ENCODE results near the gene CNOT3. TPM values are rescaled to one million over a fixed set of nuclear protein-coding genes. Genes with fewer than 3 reads are reported as not detected.

Gene CNOT3
- total and polyA plus RNA-seq, 9 of the 15 experiments (the other 6 are each of a cell fraction or from before 2014, with no cell fraction given): 0.27 to 60.4 (median 9.9) TPM

- peak; percentile 77 for TF ChIP-seq JUND (IDR thresholded peaks at IDR 0.05; ENCODE audit: borderline replicate concordance, low read depth, low read length)
- peak; percentile 26; the same call in 2 of the 3 replicates for TF ChIP-seq JUND (tag; IDR thresholded peaks at IDR 0.05; ENCODE audit: borderline replicate concordance, low read depth, low read length)
- TF ChIP-seq SRSF1 (IDR thresholded peaks at IDR 0.05; ENCODE audit: low read depth, low read length): no peak
- TF ChIP-seq, protein P1, sequence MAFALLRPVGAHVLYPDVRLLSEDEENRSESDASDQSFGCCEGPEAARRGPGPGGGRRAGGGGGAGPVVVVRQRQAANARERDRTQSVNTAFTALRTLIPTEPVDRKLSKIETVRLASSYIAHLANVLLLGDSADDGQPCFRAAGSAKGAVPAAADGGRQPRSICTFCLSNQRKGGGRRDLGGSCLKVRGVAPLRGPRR (CRISPR knock-in tag; IDR thresholded peaks at IDR 0.05): no peak
- no peak for TF ChIP-seq CCAR2 (IDR thresholded peaks at IDR 0.05; ENCODE audit: low read depth, low read length)
- TF ChIP-seq, protein P2, sequence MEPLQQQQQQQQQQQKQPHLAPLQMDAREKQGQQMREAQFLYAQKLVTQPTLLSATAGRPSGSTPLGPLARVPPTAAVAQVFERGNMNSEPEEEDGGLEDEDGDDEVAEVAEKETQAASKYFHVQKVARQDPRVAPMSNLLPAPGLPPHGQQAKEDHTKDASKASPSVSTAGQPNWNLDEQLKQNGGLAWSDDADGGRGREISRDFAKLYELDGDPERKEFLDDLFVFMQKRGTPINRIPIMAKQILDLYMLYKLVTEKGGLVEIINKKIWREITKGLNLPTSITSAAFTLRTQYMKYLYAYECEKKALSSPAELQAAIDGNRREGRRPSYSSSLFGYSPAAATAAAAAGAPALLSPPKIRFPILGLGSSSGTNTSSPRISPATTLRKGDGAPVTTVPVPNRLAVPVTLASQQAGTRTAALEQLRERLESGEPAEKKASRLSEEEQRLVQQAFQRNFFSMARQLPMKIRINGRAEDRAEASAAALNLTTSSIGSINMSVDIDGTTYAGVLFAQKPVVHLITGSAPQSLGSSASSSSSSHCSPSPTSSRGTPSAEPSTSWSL (CRISPR knock-in tag; IDR thresholded peaks at IDR 0.05; ENCODE audit: borderline replicate concordance): no peak
- TF ChIP-seq GABPB1 (CRISPR knock-in tag; IDR thresholded peaks at IDR 0.05): peak; percentile 90
- TF ChIP-seq ZBTB8A (IDR thresholded peaks at IDR 0.05; ENCODE audit: partially characterized antibody): peak; percentile 54
- TF ChIP-seq ZKSCAN8 (CRISPR knock-in tag; IDR thresholded peaks at IDR 0.05): no peak; the same call in 1 of the 2 replicates
- TF ChIP-seq, protein P3, sequence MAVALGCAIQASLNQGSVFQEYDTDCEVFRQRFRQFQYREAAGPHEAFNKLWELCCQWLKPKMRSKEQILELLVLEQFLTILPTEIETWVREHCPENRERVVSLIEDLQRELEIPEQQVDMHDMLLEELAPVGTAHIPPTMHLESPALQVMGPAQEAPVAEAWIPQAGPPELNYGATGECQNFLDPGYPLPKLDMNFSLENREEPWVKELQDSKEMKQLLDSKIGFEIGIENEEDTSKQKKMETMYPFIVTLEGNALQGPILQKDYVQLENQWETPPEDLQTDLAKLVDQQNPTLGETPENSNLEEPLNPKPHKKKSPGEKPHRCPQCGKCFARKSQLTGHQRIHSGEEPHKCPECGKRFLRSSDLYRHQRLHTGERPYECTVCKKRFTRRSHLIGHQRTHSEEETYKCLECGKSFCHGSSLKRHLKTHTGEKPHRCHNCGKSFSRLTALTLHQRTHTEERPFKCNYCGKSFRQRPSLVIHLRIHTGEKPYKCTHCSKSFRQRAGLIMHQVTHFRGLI (CRISPR knock-in tag; IDR thresholded peaks at IDR 0.05): no peak
- TF ChIP-seq BCOR (IDR thresholded peaks at IDR 0.05): peak; percentile 63; the same call in 1 of the 2 replicates
- TF ChIP-seq PRPF4 (IDR thresholded peaks at IDR 0.05; ENCODE audit: insufficient read depth, low read depth, low read length, poor library complexity, severe bottlenecking): no peak
- TF ChIP-seq ZNF561 (CRISPR knock-in tag; conservative IDR thresholded peaks at IDR 0.05): no peak
- TF ChIP-seq RAD51 (IDR thresholded peaks at IDR 0.05; ENCODE audit: borderline replicate concordance, low read depth): no peak
- TF ChIP-seq MYC (IDR thresholded peaks at IDR 0.05; ENCODE audit: low read depth, low read length): peak; percentile 92
- TF ChIP-seq MYC (CRISPR knock-in tag; IDR thresholded peaks at IDR 0.05; ENCODE audit: borderline replicate concordance, low read depth): peak; percentile 90
- TF ChIP-seq BHLHE40 (IDR thresholded peaks at IDR 0.05; ENCODE audit: low read length): peak; percentile 49; the same call in 1 of the 2 replicates
- TF ChIP-seq NR1H2 (CRISPR knock-in tag; IDR thresholded peaks at IDR 0.05): no peak
- no peak for TF ChIP-seq ZKSCAN3 (CRISPR knock-in tag; IDR thresholded peaks at IDR 0.05)
- TF ChIP-seq EGR1 (conservative IDR thresholded peaks at IDR 0.05): peak; percentile 79
- TF ChIP-seq, protein P4, sequence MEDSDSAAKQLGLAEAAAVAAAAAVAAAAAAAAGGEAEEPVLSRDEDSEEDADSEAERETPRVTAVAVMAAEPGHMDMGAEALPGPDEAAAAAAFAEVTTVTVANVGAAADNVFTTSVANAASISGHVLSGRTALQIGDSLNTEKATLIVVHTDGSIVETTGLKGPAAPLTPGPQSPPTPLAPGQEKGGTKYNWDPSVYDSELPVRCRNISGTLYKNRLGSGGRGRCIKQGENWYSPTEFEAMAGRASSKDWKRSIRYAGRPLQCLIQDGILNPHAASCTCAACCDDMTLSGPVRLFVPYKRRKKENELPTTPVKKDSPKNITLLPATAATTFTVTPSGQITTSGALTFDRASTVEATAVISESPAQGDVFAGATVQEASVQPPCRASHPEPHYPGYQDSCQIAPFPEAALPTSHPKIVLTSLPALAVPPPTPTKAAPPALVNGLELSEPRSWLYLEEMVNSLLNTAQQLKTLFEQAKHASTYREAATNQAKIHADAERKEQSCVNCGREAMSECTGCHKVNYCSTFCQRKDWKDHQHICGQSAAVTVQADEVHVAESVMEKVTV (CRISPR knock-in tag; IDR thresholded peaks at IDR 0.05): no peak
- TF ChIP-seq NRF1 (conservative IDR thresholded peaks at IDR 0.05 in 1 of 2, IDR thresholded peaks at IDR 0.05 in 1 of 2): peak; percentile 37 to 59; a peak in 3 of 4 replicates
- TF ChIP-seq MTA1 (IDR thresholded peaks at IDR 0.05; ENCODE audit: borderline replicate concordance): peak; percentile 100
Measured at GRCh38 chr19:54115109-54116063, 22.2 kb upstream of the CNOT3 start, which contains the start of the genes PRPF31 and TFPT (continued).

All from K562 (cell line).